ENCODE data around the gene SCTR.
"Not testable (repeated sequence)": the region's sequence is repeated elsewhere in the genome, so short reads cannot be mapped to it uniquely, and the experiment has no call there.

Gene SCTR

DNA sequence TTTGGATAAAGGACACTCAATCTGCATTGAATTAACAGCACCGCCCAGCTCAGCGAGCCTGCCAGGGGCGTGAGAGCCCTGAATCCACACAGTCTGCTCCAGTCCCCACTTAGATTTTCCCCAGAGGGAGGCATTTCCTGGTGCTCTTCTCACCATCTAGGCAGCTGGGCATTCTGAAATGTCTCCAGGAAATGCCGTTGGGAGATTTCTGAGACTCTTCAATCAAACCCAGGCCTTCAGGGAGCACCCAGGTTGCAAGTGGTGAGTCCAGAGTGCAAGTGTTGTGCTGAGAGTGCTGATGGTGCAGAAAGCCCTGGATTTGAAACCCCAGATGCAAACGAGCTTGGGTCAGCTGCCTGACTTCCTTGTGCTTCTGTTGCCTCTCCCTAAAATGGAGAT is 116.1 kb downstream of the SCTR start:
- DNase-seq (ENCODE audit: low read depth): no peak

DNA sequence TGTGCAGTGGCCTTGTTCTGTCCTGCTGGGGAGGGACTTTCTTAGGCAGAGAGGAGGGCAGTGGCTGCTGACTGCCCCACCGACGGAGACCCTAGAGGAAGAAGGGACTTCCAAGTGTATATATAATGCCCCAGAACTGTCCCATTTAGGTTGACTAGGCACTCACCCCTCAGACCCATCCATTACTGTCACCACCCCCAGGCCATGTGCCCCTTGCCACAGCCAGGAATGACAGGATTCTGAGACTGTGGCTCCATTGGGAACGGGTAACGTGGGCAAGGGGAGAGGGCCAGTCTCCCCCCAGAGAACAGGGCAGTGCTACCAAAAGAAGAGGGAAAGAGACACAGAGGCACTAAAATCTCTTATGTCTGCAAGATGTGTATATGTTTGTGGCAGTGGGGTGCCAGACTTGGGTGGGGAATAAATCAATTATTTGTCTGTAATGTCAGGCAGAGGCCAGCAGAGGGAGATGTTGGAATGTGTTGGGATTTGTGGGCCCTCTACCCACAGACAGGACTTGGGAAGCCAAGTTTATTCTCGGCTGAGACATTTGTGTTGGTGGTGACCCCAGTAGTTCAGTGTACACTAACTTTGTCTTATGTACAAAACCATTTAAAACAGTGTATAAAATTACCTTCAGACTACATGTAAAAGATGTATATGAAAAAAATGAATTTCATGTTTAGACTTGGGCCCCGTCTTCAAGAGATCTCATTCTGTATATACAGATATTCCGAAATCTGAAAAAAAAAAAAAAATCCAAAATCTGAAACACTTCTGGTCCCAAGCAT is 116.7 kb downstream of the SCTR start:
- DNase-seq (ENCODE audit: low read depth): no peak

DNA sequence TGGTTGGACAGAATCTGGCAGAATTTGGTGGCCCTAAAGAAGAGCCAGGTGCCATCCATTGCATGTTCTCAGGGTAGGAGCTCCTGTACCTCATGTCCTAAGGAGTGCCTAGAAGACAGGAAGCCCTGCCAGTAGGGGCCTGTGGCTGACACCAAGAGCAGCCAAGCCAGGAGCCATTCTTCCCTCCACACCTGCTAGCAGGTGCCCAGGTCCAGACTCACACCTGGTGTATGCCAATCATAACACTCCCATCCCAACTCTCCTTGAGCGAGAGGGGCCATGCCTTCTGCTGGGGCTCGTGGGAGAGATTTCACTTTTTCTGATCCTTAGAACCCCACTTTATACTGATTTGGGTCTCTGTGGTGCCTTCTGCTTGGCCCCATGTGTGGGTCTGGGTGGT is 119.1 kb downstream of the SCTR start:
- no peak for DNase-seq (ENCODE audit: low read depth)

DNA sequence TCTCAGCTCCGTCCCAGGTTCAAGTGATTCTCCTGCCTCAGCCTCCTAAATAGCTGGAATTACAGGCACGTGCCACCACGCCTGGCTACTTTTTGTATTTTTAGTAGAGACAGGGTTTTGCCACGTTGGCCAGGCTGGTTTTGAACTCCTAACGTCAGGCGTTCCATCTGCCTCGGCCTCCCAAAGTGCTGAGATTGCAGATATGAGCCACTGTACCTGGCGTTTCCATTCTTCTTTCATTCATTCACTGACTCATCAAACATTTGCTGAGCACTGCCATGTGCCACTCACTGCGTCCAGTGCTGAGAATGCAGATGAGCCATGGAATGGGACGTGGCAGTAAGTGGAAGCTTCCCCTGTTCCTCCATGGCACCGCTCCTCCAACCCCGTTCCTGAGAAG is 120.7 kb downstream of the SCTR start:
- DNase-seq (ENCODE audit: low read depth): not testable (repeated sequence)

DNA sequence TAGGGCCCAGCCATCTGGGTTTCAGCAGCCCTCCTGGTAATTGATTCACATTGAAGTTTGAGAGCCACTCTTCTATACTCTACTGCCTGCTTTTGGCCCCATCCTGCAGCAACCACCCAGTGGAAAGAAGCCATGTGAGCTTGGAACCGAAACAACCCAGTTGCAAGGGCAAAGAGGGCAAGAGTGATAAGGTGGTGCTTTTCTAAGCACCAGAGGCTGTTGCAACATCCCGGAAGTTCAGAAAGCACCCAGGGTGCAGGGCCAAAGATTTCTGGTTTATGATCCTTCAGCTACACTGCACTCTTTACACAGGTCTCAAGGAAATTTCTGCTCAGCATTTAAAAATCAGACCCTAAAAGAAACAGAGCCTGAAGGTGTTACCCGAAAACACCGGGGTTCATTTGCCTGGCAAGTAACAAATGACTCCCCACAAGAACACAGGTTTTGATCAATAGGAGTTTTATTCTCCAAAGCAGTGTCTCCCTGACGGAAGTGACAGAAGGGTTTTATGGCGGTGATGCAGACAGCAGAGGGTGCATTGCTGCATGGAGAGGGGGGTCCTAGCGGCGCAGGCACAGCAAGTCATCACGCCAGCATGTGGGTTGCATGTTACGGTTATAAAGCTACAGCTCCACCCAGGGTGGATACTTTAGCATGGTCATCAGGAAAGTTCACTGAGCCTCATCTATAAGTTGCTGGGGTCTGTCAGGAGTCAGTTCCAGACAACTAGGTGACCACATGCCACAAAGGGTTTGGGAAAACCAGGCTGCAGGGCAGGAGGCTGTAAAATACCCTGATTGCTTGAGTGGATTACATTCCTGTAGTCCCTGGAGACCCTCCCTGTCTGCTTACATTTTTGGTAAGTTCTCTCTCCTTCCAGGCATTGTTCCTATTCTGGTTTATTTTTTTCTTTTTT is 121.4 kb downstream of the SCTR start:
- no peak for DNase-seq (ENCODE audit: low read depth)

DNA sequence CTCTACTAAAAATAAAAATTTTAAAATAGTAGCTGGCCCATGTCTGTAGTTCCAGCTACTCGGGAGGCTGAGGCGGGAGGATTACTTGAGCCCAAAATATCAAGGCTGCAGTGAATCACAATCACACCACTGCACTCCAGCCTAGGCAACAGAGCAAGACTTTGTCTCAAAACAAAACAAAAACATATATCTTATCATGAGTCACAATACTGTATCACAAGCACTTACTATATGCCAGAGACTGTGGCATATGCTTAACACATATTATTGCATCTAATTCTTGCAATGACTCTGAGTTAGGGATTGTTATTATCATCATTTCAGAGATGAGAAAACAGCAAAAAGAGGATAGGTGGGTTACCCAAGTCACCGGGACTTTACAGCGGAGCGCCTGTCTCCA is 122.2 kb downstream of the SCTR start:
- DNase-seq (ENCODE audit: low read depth): no peak

DNA sequence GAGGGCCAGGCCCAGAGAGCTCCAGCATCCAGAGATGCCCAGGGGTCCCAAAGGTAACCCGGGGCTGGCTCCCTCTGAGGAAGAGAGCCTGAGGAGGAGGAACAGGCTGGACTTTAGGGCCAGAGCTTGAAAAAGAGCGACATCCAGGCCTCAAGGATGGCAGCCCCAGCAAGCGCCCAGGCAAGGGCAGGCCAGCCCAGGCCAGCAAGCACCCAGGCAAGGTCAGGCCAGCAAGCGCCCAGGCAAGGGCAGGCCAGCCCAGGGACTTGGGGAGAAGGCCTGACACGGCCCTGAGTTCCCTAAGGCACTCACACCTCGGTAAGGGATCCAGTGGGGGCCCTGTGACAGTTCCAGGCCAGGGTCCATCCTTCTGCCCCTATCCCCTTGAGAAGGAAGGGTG is 127.1 kb downstream of the SCTR start:
- DNase-seq (ENCODE audit: low read depth): no peak

DNA sequence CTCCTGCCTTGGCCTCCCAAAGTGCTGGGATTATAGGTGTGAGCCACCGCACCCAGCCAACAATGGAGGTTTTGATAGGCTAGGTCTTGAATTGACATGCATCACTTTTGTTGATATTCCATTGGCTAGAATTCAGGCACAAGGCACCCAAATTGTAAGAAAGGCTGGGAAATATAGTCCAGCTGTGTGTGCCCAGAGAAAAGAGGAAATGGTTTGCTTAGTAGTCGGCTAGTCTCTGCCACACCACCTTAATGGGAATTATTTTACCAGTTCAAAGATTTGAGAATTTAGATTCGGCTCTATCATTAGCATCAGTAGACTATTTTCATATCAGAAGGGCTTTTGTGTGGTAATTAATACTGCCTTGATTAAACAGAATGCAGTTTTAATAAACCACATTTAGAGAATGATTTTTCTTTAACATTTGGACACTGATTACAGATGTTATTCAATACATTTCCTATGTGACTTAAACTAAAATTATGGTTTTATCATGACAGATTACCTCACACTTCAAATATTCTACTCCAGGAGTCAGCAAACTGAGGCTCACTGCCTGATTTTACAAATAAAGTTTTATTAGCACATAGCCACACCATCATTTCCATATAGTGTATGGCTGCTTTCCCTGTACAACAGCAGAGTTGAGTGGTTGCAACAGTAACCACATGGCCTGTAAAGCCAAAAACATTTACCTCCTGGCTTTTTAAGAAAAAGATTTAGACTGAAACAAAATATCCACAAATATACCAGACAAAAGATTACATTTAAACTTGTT is 130.1 kb downstream of the SCTR start:
- no peak for DNase-seq (ENCODE audit: low read depth)
